ENCODE data around the gene VSIG8. TPM values are rescaled to one million over a fixed set of nuclear protein-coding genes. Genes with fewer than 3 reads are reported as not detected.

VSIG8 gene
- total and polyA plus RNA-seq, 8 donors = 0.16 to 0.27 TPM; not detected in 6

- ATAC-seq = no peak
- WGBS, 2 donors = 67 to 70% methylated on average over 3 of the region's 3 CpGs
These were observed 27.1 kb downstream of the VSIG8 start for GRCh38 chr1:159835356-159835755.

GRCh38 chr1:159832309-159832708, 30.1 kb downstream of the VSIG8 start:
- Histone ChIP-seq H3K4me3 (no peak overlapping the region), H3K27ac (no peak overlapping the region), H3K9me3 (no peaks in the 10 kb centered on the region), H3K4me1 (no peaks in the 10 kb centered on the region), H3K27me3 (no peaks in the 10 kb centered on the region), H3K36me3 (no peaks in the 10 kb centered on the region)
- no peak for DNase-seq
- ATAC-seq = no peak
- intact Hi-C loops (cut with DNase I) = no loop called here
- no peak for FAIRE-seq
- WGBS, 2 donors = 93 to 95% methylated on average over 2 of the region's 2 CpGs
- TF ChIP-seq, protein P1, sequence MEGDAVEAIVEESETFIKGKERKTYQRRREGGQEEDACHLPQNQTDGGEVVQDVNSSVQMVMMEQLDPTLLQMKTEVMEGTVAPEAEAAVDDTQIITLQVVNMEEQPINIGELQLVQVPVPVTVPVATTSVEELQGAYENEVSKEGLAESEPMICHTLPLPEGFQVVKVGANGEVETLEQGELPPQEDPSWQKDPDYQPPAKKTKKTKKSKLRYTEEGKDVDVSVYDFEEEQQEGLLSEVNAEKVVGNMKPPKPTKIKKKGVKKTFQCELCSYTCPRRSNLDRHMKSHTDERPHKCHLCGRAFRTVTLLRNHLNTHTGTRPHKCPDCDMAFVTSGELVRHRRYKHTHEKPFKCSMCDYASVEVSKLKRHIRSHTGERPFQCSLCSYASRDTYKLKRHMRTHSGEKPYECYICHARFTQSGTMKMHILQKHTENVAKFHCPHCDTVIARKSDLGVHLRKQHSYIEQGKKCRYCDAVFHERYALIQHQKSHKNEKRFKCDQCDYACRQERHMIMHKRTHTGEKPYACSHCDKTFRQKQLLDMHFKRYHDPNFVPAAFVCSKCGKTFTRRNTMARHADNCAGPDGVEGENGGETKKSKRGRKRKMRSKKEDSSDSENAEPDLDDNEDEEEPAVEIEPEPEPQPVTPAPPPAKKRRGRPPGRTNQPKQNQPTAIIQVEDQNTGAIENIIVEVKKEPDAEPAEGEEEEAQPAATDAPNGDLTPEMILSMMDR (IDR thresholded peaks at IDR 0.05) = no peak

More at GRCh38 chr1:159835356-159835755, 27.1 kb downstream of the VSIG8 start:
- intact Hi-C loops (cut with DNase I) = no loop called here
- no peaks in the 10 kb centered on the region for H3K36me3 ChIP-seq
- DNase-seq (no peak), FAIRE-seq (no peak)
- no peaks in the 10 kb centered on the region for H3K4me1 ChIP-seq
- H3K4me3 ChIP-seq = no peak overlapping the region
- H3K27ac ChIP-seq = no peak overlapping the region
- H3K27me3 ChIP-seq = no peaks in the 10 kb centered on the region
- TF ChIP-seq, protein P1 (IDR thresholded peaks at IDR 0.05) = no peak
- H3K9me3 ChIP-seq = no peaks in the 10 kb centered on the region

- no peaks in the 10 kb centered on the region for H3K9me3 ChIP-seq
- H3K36me3 ChIP-seq = no peaks in the 10 kb centered on the region
- DNase-seq = no peak
- no peak overlapping the region for H3K4me3 ChIP-seq
- ATAC-seq = no peak
- TF ChIP-seq, protein P1 (IDR thresholded peaks at IDR 0.05) = no peak
- 26 to 27% methylated on average over 7 of the region's 7 CpGs for WGBS, 2 donors
- intact Hi-C loops (cut with DNase I) = no loop called here
- H3K4me1 ChIP-seq = no peaks in the 10 kb centered on the region
- H3K27me3 ChIP-seq = no peaks in the 10 kb centered on the region
- no peak for FAIRE-seq
- no peak overlapping the region for H3K27ac ChIP-seq
These were observed 30.9 kb downstream of the VSIG8 start for GRCh38 chr1:159831412-159832141.

DNA sequence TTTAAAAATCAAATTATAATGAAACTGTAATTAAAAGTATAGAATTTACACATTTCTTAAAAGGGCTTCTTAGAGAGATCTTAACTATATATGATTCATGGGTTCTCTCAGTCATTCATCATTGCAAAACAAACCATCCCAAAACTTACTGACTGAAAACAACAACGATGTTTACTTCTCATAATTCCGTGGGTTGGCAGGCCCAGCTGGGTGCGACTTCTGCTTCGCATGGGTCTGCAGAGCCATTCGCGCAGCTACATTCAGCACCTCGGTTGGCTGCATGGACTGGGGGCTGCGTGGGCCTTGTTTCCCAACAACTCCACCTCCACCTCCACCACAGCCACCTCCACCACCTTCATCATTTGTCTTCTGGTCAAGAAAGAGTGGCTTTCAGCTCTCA, 31.7 kb downstream of the VSIG8 start:
- Histone ChIP-seq H3K27me3 (no peaks in the 10 kb centered on the region), H3K36me3 (no peaks in the 10 kb centered on the region), H3K4me3 (no peak overlapping the region), H3K9me3 (no peaks in the 10 kb centered on the region), H3K4me1 (no peaks in the 10 kb centered on the region), H3K27ac (no peak overlapping the region)
- intact Hi-C loops (cut with DNase I) = no loop called here
- ATAC-seq (no peak), FAIRE-seq (no peak), DNase-seq (no peak)
- WGBS, 2 donors = 80 to 89% methylated on average over 8 of the region's 8 CpGs
- TF ChIP-seq, protein P1 (IDR thresholded peaks at IDR 0.05) = no peak

DNA sequence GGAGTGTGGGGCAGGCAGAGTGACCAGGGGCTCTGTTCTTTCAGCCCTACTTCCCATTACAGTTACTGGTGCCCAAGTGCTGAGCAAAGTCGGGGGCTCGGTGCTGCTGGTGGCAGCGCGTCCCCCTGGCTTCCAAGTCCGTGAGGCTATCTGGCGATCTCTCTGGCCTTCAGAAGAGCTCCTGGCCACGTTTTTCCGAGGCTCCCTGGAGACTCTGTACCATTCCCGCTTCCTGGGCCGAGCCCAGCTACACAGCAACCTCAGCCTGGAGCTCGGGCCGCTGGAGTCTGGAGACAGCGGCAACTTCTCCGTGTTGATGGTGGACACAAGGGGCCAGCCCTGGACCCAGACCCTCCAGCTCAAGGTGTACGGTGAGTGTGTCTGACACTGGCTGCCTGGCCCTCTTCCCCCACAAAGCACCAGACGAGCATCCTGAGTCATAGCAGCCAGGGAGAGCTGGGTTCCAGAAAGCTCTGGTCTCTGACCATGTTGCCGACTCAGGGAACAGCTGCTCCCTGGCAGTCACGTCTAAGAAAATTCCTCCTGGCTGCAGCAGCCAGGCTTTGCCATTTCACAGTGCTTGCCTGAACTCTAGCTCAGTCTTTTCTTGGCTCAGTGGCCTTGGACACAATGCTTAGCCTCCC, 32.5 kb downstream of the VSIG8 start:
- no peak for DNase-seq
- ATAC-seq = no peak
- H3K4me3 ChIP-seq = no peak overlapping the region
- TF ChIP-seq, protein P1 (IDR thresholded peaks at IDR 0.05) = no peak
- H3K4me1 ChIP-seq = no peaks in the 10 kb centered on the region
- H3K36me3 ChIP-seq = no peaks in the 10 kb centered on the region
- intact Hi-C loops (cut with DNase I) = no loop called here
- H3K27ac ChIP-seq = no peak overlapping the region
- no peaks in the 10 kb centered on the region for H3K27me3 ChIP-seq
- WGBS, 2 donors = 79 to 85% methylated on average over 18 of the region's 18 CpGs
- H3K9me3 ChIP-seq = no peaks in the 10 kb centered on the region
- no peak for FAIRE-seq

All from pancreas (tissue), 10 donors.